Tibial nerve (tissue), 3 donors: ENCODE results near the gene NDUFB11.

Experiments
- POLR2A ChIP-seq, 2 donors: fragments of 450-650 bp; IDR thresholded peaks; one replicate each; pipeline ENCODE4 v1.6.1; 2017; ENCODE audit warnings: antibody characterized with exemption in 2 of 2, mild to moderate bottlenecking in 2 of 2, moderate library complexity in 2 of 2
- TF ChIP-seq, protein P1 (sequence below), 5 experiments: fragments of 200-600 bp in 3 of 5; fragments of 450-650 bp in 2 of 5; sonication (generic) in 3 of 5; IDR thresholded peaks; one replicate each; pipeline ENCODE4 v1.5.1; 2016 to 2019; ENCODE audit warnings: antibody characterized with exemption in 5 of 5, mild to moderate bottlenecking in 3 of 5, moderate library complexity in 2 of 5

DNA sequence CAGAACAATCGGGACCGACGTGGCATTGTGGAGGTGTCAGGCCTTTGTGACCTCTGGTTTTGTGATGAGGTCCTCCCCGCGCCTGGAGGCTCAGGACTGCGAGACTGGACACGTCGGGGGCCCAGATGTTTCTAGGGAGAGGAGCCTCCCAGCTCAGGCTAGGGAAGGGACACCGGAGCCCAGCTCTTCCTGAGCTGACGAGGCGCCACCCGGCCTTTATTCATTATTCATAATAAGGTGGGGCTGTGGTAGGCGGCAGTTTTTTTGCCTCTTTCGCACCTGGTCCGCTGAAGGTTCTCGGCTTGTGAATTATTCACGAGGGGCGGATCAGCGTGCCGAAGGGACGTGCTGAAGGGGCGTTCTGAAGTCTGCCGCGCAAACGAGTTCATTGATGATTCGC lies 46.8 kb upstream of the NDUFB11 start:
- TF ChIP-seq POLR2A (IDR thresholded peaks at IDR 0.05), result no peak
- TF ChIP-seq, protein P1, sequence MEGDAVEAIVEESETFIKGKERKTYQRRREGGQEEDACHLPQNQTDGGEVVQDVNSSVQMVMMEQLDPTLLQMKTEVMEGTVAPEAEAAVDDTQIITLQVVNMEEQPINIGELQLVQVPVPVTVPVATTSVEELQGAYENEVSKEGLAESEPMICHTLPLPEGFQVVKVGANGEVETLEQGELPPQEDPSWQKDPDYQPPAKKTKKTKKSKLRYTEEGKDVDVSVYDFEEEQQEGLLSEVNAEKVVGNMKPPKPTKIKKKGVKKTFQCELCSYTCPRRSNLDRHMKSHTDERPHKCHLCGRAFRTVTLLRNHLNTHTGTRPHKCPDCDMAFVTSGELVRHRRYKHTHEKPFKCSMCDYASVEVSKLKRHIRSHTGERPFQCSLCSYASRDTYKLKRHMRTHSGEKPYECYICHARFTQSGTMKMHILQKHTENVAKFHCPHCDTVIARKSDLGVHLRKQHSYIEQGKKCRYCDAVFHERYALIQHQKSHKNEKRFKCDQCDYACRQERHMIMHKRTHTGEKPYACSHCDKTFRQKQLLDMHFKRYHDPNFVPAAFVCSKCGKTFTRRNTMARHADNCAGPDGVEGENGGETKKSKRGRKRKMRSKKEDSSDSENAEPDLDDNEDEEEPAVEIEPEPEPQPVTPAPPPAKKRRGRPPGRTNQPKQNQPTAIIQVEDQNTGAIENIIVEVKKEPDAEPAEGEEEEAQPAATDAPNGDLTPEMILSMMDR (IDR thresholded peaks at IDR 0.05), result no peak
